MM.1S (cell line): ENCODE data around the gene NPY.

Experiments used
- DNase-seq: peaks from one replicate; pipeline ENCODE4 v3.0.0-alpha.2; 2015
- H2AFZ ChIP-seq: fragments of 300-600 bp; sonication (generic); 2 replicates; pipeline ENCODE4 v1.6.0; 2016; ENCODE audit warnings: antibody characterized with exemption, low read length
- H3F3A ChIP-seq: fragments of 300-600 bp; sonication (generic); 2 replicates; pipeline ENCODE4 v1.6.1; 2016; ENCODE audit warnings: mild to moderate bottlenecking, antibody characterized with exemption, low read length, moderate library complexity, mixed read lengths; ENCODE audit not compliant: insufficient read depth
- H3K27ac ChIP-seq: fragments of 300-600 bp; sonication (generic); 2 replicates; pipeline ENCODE4 v1.5.1; 2016; ENCODE audit warnings: mild to moderate bottlenecking, low read length
- H3K27me3 ChIP-seq: fragments of 300-600 bp; sonication (generic); replicated peaks from 2 replicates; pipeline ENCODE4 v1.6.0; 2016; ENCODE audit warnings: low read length; ENCODE audit not compliant: insufficient read depth
- H3K36me3 ChIP-seq: fragments of 300-600 bp; sonication (generic); replicated peaks from 2 replicates; pipeline ENCODE4 v1.6.1; 2016; ENCODE audit warnings: mild to moderate bottlenecking, low read length, mixed read lengths; ENCODE audit not compliant: insufficient read depth
- H3K4me1 ChIP-seq: fragments of 300-600 bp; sonication (generic); 2 replicates; pipeline ENCODE4 v1.6.1; 2016; ENCODE audit warnings: low read length, mixed read lengths
- H3K4me2 ChIP-seq: fragments of 300-600 bp; sonication (generic); 2 replicates; pipeline ENCODE4 v1.6.0; 2016; ENCODE audit warnings: low read depth, low read length
- H3K4me3 ChIP-seq: fragments of 300-600 bp; sonication (generic); 2 replicates; pipeline ENCODE4 v1.5.1; 2016; ENCODE audit warnings: low read length, mixed read lengths
- H3K79me2 ChIP-seq: fragments of 300-600 bp; sonication (generic); 2 replicates; pipeline ENCODE4 v1.6.1; 2016; ENCODE audit warnings: mixed run types, low read length, mixed read lengths
- H3K9ac ChIP-seq: fragments of 300-600 bp; sonication (generic); 2 replicates; pipeline ENCODE4 v1.6.1; 2016; ENCODE audit warnings: low read length, mixed read lengths
- H3K9me2 ChIP-seq: fragments of 300-600 bp; sonication (generic); replicated peaks from 2 replicates; pipeline ENCODE4 v1.6.1; 2016; ENCODE audit warnings: mild to moderate bottlenecking, low read length, mixed read lengths; ENCODE audit not compliant: insufficient read depth
- H3K9me3 ChIP-seq: fragments of 300-600 bp; sonication (generic); replicated peaks from 2 replicates; pipeline ENCODE4 v1.6.1; 2016; ENCODE audit warnings: mild to moderate bottlenecking, low read length, mixed read lengths; ENCODE audit not compliant: insufficient read depth
- H4K20me1 ChIP-seq: fragments of 300-600 bp; sonication (generic); 2 replicates; pipeline ENCODE4 v1.6.1; 2016; ENCODE audit warnings: mild to moderate bottlenecking, low read length, moderate library complexity, mixed read lengths; ENCODE audit not compliant: insufficient read depth
- CTCF ChIP-seq: fragments of 300-600 bp; sonication (generic); IDR thresholded peaks from 2 replicates; pipeline ENCODE4 v1.5.1; 2016; ENCODE audit warnings: antibody characterized with exemption, low read length, mixed read lengths
- EZH2 ChIP-seq: fragments of 300-600 bp; sonication (generic); optimal IDR thresholded peaks from 2 replicates; pipeline ENCODE3; 2017; ENCODE audit warnings: low read depth, mild to moderate bottlenecking, antibody characterized with exemption, low read length, mixed read lengths
- EZH2phosphoT487 ChIP-seq: fragments of 300-600 bp; sonication (generic); IDR thresholded peaks from 2 replicates; pipeline ENCODE4 v1.6.1; 2018; ENCODE audit warnings: antibody characterized with exemption, low read length

NPY gene

GRCh38 chr7:24334627-24335026 is 50.6 kb downstream of the NPY start:
- H3K27me3 ChIP-seq = no peaks in the 10 kb centered on the region
- H3K27ac ChIP-seq = no peak overlapping the region
- no peak overlapping the region for H3K9ac ChIP-seq
- no peaks in the 10 kb centered on the region for H3F3A ChIP-seq
- no peak overlapping the region for H3K4me3 ChIP-seq
- H3K36me3 ChIP-seq = no peaks in the 10 kb centered on the region
- H3K9me2 ChIP-seq = no peaks in the 10 kb centered on the region
- H4K20me1 ChIP-seq = no peaks in the 10 kb centered on the region
- H3K4me1 ChIP-seq = no peaks in the 10 kb centered on the region
- no peaks in the 10 kb centered on the region for H3K79me2 ChIP-seq
- no peak overlapping the region for H3K4me2 ChIP-seq
- no peaks in the 10 kb centered on the region for H3K9me3 ChIP-seq
- no peak overlapping the region for H2AFZ ChIP-seq
- TF ChIP-seq CTCF = no peak
- no peak for TF ChIP-seq EZH2phosphoT487
- TF ChIP-seq EZH2 = no peak
- no peak for DNase-seq

GRCh38 chr7:24336461-24336860 is 52.5 kb downstream of the NPY start:
- H3F3A ChIP-seq = no peaks in the 10 kb centered on the region
- no peaks in the 10 kb centered on the region for H3K4me1 ChIP-seq
- no peak overlapping the region for H3K27ac ChIP-seq
- no peak overlapping the region for H3K4me2 ChIP-seq
- H3K9me2 ChIP-seq = no peaks in the 10 kb centered on the region
- H4K20me1 ChIP-seq = no peaks in the 10 kb centered on the region
- DNase-seq = no peak
- no peak overlapping the region for H2AFZ ChIP-seq
- H3K9ac ChIP-seq = no peak overlapping the region
- no peaks in the 10 kb centered on the region for H3K79me2 ChIP-seq
- no peak overlapping the region for H3K4me3 ChIP-seq
- H3K9me3 ChIP-seq = no peaks in the 10 kb centered on the region
- H3K36me3 ChIP-seq = no peaks in the 10 kb centered on the region
- no peaks in the 10 kb centered on the region for H3K27me3 ChIP-seq
- no peak for TF ChIP-seq EZH2phosphoT487
- no peak for TF ChIP-seq EZH2
- no peak for TF ChIP-seq CTCF

GRCh38 chr7:24337180-24337579 is 53.2 kb downstream of the NPY start:
- Histone ChIP-seq H2AFZ (no peak overlapping the region), H3K36me3 (no peaks in the 10 kb centered on the region), H3K9me3 (no peaks in the 10 kb centered on the region), H3K4me1 (no peaks in the 10 kb centered on the region), H3K4me3 (no peak overlapping the region), H4K20me1 (no peaks in the 10 kb centered on the region), H3K4me2 (no peak overlapping the region), H3F3A (no peaks in the 10 kb centered on the region), H3K9ac (no peak overlapping the region), H3K9me2 (no peaks in the 10 kb centered on the region), H3K79me2 (no peaks in the 10 kb centered on the region), H3K27me3 (no peaks in the 10 kb centered on the region), H3K27ac (no peak overlapping the region)
- no peak for DNase-seq
- no peak for TF ChIP-seq CTCF
- no peak for TF ChIP-seq EZH2phosphoT487
- no peak for TF ChIP-seq EZH2
